NCI-H460 (cell line): Measurements from ENCODE around the gene ITGB7. TPM values are rescaled to one million over a fixed set of nuclear protein-coding genes. Genes with fewer than 3 reads are reported as not detected.

Source experiments
- DNase-seq: peaks from one replicate; pipeline ENCODE4 v3.0.0-alpha.2; 2016; ENCODE audit warnings: low read depth; ENCODE audit errors: extremely low read depth
- small RNA-seq, 2 experiments: library from RNA; depleted of rRNA; stranded (forward); fragments of <200 nt; gene quantifications; one replicate each; pipeline ENCODE3, GENCODE V24; 2014
- total RNA-seq: library from RNA; depleted of rRNA; stranded (reverse); fragments of >200 nt; shearing (Covaris generic); gene quantifications from 2 replicates; pipeline ENCODE4 v1.2.3, GENCODE V29; 2014; rRNA removed

Gene ITGB7
- total RNA-seq, 1 experiment from 2014 or later: not detected

GRCh38 chr12:53159195-53159839 lies 47.7 kb downstream of the ITGB7 start:
- DNase-seq: peak; percentile 84

GRCh38 chr12:53152390-53152789 lies 54.7 kb downstream of the ITGB7 start:
- DNase-seq: no peak

GRCh38 chr12:53151039-53151438 lies 56.0 kb downstream of the ITGB7 start:
- no peak for DNase-seq

- no peak for DNase-seq
These were observed 59.4 kb downstream of the ITGB7 start for GRCh38 chr12:53147653-53148052.

- DNase-seq: no peak
These were observed 59.9 kb downstream of the ITGB7 start for GRCh38 chr12:53147181-53147580.

GRCh38 chr12:53145383-53146260 lies 61.4 kb downstream of the ITGB7 start:
- DNase-seq: no peak

GRCh38 chr12:53143355-53143754 lies 63.7 kb downstream of the ITGB7 start:
- DNase-seq: no peak

Small RNA genes lying within 50 kb of the gene (small RNA-seq; reads per million reads assigned to genes)
- gene HIGD1AP1: 0 to 0.12 reads per million in 2 experiments

Other genes starting within 250 kb of the ITGB7 start
- gene EIF4B, start 200.8 kb downstream of the ITGB7 start, total RNA-seq: 827 and 879 TPM in 2 replicates
- 12.1 and 16.9 TPM in 2 replicates for gene TNS2, start 157.2 kb downstream of the ITGB7 start, total RNA-seq
- gene SPRYD3, start 127.9 kb downstream of the ITGB7 start, total RNA-seq: 24.4 and 28.5 TPM in 2 replicates
- gene IGFBP6, start 109.6 kb downstream of the ITGB7 start, total RNA-seq: 53.1 and 54.9 TPM in 2 replicates
- gene SOAT2, start 103.8 kb downstream of the ITGB7 start, total RNA-seq: not detected in 2 replicates
- 12.3 and 14.9 TPM in 2 replicates for gene ZNF740, start 26.5 kb downstream of the ITGB7 start, total RNA-seq
- 5.6 and 12.6 TPM in 2 replicates for gene CSAD, start 26.3 kb downstream of the ITGB7 start, total RNA-seq
- 8.5 and 12.0 TPM in 2 replicates for gene RARG, start 25.0 kb upstream of the ITGB7 start, total RNA-seq
- gene ESPL1, start 61.0 kb upstream of the ITGB7 start, total RNA-seq: 12.3 and 15.7 TPM in 2 replicates
- gene PFDN5, start 88.3 kb upstream of the ITGB7 start, total RNA-seq: 346 and 357 TPM in 2 replicates
- gene MYG1, start 92.4 kb upstream of the ITGB7 start, total RNA-seq: 112 and 124 TPM in 2 replicates
- gene AAAS, start 114.4 kb upstream of the ITGB7 start, total RNA-seq: 92.3 and 98.9 TPM in 2 replicates
- gene SP7, start 129.1 kb upstream of the ITGB7 start, total RNA-seq: not detected in 2 replicates
- gene SP1, start 172.9 kb upstream of the ITGB7 start, total RNA-seq: 49.4 and 51.7 TPM in 2 replicates
- gene AMHR2, start 216.6 kb upstream of the ITGB7 start, total RNA-seq: 0.15 TPM in 1 of 2 replicates, not detected in the other
- 119 and 129 TPM in 2 replicates for gene PRR13, start 234.5 kb upstream of the ITGB7 start, total RNA-seq
- gene PCBP2, start 244.9 kb upstream of the ITGB7 start, total RNA-seq: 215 and 326 TPM in 2 replicates